ENCODE results near the gene QRICH1.
"Not testable (repeated sequence)": the region's sequence is repeated elsewhere in the genome, so short reads cannot be mapped to it uniquely, and the experiment has no call there.

Gene QRICH1

GRCh38 chr3:49017971-49018706 is 75.7 kb downstream of the QRICH1 start, which contains the start of gene DALRD3:
Gene DALRD3, minus strand, starts transcription at chr3:49018580. Its CDS starts 16 bp downstream, at chr3:49018564.
- in situ Hi-C loops (cut with HindIII; ENCODE audit: low sequenced_read_pairs), result no loop called here

- in situ Hi-C loops (cut with HindIII; ENCODE audit: low sequenced_read_pairs), result no loop called here
Observed at GRCh38 chr3:49017229-49017970, 76.5 kb downstream of the QRICH1 start.

- in situ Hi-C loops (cut with HindIII; ENCODE audit: low sequenced_read_pairs), result no loop called here
Observed at GRCh38 chr3:49016414-49017228, 77.2 kb downstream of the QRICH1 start.

DNA sequence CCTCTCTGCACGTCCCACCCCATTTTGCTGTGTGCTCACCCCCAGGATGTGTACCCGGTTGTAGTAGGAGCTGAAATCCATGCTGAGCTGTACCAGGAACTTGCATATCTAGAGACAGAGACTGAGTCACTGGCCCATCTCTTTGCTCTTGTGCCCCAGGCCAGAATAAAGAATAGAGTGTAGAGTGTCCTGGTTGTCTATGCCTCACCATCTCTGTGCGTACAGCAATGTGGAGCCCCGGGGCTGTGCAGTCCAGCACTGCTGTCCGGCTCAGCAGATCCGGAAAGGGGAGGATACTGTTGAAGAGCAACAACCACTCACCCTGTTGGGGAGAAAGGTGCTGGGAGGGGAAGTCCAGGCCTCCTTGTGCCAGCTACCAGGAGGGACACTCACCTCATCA is 78.1 kb downstream of the QRICH1 start:
- in situ Hi-C loops (cut with HindIII; ENCODE audit: low sequenced_read_pairs), result no loop called here

DNA sequence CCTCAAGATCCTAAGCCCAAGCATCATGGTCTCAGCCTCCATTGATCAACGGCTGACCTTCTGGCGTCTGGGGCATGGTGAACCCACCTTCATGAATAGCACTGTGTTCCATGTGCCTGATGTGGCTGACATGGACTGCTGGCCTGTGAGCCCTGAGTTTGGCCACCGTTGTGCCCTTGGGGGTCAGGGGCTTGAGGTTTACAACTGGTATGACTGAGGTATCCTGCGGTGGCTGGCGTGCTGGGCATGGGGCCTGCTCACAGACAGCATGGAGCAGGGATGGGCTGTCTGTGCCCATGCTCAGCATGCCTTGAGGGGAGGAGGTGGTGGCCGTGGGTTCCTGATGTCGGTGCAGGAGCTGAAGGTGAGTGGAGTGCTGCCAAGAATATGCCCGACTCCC is 78.8 kb downstream of the QRICH1 start:
- in situ Hi-C loops (cut with HindIII; ENCODE audit: low sequenced_read_pairs), result no loop called here

GRCh38 chr3:49013738-49014660 is 79.9 kb downstream of the QRICH1 start:
- in situ Hi-C loops (cut with HindIII; ENCODE audit: low sequenced_read_pairs), result no loop called here

DNA sequence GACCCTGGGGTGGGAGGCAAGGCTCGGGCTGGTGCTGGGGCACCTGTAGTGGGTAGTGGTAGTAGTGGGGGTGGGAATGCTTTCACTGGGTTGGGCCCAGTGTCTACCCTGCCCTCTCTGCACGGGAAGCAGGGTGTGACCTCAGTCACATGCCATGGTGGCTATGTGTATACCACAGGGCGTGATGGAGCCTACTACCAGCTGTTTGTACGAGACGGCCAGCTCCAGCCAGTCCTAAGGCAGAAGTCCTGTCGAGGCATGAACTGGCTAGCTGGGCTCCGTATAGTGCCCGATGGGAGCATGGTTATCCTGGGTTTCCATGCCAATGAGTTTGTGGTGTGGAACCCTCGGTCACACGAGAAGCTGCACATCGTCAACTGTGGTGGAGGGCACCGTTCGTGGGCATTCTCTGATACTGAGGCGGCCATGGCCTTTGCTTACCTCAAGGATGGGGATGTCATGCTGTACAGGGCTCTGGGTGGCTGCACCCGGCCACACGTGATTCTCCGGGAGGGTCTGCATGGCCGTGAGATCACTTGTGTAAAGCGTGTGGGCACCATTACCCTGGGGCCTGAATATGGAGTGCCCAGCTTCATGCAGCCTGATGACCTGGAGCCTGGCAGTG is 80.6 kb downstream of the QRICH1 start:
- in situ Hi-C loops (cut with HindIII; ENCODE audit: low sequenced_read_pairs), result no loop called here

- in situ Hi-C loops (cut with HindIII; ENCODE audit: low sequenced_read_pairs), result no loop called here
Observed at GRCh38 chr3:49012441-49013017, 81.3 kb downstream of the QRICH1 start.

DNA sequence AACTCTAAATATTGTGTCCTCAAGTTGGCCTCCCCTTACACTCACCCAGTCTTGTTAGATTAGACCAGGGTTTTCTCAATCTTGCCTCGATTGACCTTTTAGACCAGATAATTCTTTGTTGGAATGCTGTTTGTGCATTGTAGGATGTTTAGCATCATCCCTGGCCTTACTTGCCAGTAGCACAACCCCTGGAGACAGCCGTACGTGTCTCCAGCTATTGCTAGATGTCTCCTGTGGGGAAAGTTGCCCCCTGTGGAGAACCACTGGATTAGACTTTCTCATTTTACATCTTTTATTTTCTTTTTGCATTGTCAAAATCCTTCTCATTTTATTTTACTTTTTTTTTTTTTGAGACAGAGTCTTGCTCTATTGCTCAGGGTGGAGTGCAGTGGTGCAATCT is 84.5 kb downstream of the QRICH1 start:
- in situ Hi-C loops (cut with HindIII; ENCODE audit: low sequenced_read_pairs), result no loop called here

DNA sequence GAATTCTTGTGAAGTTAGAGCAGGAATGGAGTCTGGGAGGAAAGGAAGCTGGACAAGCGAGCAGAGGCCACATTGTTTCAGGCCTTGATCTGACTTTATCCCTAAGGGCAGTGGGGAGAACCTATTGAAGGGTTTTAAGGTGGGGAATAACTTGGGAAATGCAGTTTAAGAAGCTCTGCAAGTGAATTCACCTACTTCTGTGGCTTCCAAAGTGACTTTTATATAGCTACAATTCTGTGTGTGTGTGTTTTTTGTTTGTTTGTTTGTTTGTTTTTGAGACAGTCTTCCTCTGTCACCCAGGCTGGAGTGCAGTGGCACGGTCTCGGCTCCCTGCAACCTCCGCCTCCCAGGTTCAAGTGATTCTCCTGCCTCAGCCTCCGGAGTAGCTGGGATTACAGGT is 85.2 kb downstream of the QRICH1 start:
- in situ Hi-C loops (cut with HindIII; ENCODE audit: low sequenced_read_pairs), result not testable (repeated sequence)

DNA sequence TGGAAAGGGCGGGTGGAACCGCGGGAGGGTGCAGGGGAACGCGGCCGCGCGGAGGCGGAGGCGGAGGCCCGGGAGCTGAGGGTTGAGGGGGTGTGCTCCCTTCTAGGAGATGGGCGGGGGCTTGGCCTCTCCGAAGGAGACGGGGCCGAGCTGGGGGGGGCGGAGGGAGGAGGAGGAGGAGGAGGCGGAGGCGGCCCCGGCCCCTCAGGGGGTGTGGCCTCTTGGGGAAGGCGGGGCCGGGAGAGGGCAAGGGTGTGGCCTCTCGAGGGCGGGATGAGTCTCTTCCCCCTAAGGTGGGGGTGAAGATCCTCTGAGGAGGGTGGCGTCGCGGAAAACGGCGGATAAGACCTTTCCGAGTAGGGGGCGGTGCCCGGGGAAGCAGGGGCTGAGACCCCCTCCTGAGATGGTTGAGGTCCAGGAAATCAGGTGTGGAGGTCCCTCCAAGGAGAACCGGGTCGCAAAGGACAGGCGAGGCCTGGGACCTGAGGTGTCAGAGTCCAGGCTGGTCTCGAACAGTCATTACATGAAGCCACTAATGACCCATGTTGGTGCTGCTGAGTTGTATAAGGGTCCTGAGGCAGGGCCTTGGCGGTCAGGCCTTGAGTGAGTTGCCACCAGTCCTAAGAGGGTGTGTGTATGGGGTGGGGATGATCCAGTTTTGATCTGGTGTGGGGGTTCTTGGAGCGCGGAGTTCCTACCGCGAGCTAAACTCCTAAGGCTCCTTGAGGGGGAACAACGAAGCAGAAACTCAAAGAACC is 85.9 kb downstream of the QRICH1 start:
- in situ Hi-C loops (cut with HindIII; ENCODE audit: low sequenced_read_pairs), result no loop called here

- in situ Hi-C loops (cut with HindIII; ENCODE audit: low sequenced_read_pairs), result no loop called here
Observed at GRCh38 chr3:49007068-49007770, 86.7 kb downstream of the QRICH1 start, which contains the start of gene WDR6. Gene WDR6, plus strand, starts transcription at chr3:49007391. Its CDS starts 41 bp downstream, at chr3:49007432.

- in situ Hi-C loops (cut with HindIII; ENCODE audit: low sequenced_read_pairs), result no loop called here
Observed at GRCh38 chr3:49006408-49007067, 87.3 kb downstream of the QRICH1 start.

- in situ Hi-C loops (cut with HindIII; ENCODE audit: low sequenced_read_pairs), result no loop called here
Observed at GRCh38 chr3:49005998-49006397, 87.9 kb downstream of the QRICH1 start.

DNA sequence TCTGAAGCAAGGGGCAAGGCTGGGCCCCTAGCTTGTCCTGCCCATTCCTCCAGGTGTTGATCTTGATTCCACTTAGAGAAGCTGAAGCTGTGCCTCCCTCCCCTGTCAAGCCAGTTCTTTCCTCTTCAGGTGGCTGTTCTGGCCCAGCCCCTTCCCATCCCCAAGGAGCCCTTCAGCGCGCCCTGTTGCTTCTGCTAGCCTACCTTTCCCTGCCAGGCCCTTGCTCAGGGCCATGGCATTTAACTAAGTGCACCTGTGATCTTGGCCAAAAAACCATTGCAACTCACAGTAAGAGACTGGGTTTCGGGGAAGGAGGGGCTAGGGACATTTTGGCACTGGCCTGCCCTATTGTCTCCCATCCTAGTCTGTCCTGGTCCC is 88.6 kb downstream of the QRICH1 start:
- in situ Hi-C loops (cut with HindIII; ENCODE audit: low sequenced_read_pairs), result no loop called here

- in situ Hi-C loops (cut with HindIII; ENCODE audit: low sequenced_read_pairs), result no loop called here
Observed at GRCh38 chr3:49004352-49005302, 89.2 kb downstream of the QRICH1 start.

DNA sequence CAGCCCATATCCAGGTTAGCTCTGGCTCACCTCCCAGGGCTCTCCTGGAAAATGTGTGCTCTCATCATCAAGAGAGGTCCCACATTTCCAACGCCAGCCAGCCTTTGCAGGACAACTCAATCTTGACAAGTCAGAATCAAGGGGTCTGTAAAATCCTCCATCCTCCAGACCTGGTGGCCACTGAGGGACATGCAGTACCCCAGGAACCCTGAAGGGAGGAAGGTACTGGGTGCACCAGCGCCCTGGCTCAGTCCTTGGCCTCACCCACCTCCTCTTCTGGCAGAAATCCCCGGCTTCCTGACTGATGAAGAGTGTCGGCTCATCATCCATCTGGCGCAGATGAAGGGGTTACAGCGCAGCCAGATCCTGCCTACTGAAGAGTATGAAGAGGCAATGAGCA is 92.7 kb downstream of the QRICH1 start:
- in situ Hi-C loops (cut with HindIII; ENCODE audit: low sequenced_read_pairs), result no loop called here

All from endothelial cell of hepatic sinusoid (primary cell).